ENCODE results near the gene COQ2.
"Not testable (repeated sequence)": the region's sequence is repeated elsewhere in the genome, so short reads cannot be mapped to it uniquely, and the experiment has no call there.

COQ2 gene, protein sequence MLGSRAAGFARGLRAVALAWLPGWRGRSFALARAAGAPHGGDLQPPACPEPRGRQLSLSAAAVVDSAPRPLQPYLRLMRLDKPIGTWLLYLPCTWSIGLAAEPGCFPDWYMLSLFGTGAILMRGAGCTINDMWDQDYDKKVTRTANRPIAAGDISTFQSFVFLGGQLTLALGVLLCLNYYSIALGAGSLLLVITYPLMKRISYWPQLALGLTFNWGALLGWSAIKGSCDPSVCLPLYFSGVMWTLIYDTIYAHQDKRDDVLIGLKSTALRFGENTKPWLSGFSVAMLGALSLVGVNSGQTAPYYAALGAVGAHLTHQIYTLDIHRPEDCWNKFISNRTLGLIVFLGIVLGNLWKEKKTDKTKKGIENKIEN

DNA sequence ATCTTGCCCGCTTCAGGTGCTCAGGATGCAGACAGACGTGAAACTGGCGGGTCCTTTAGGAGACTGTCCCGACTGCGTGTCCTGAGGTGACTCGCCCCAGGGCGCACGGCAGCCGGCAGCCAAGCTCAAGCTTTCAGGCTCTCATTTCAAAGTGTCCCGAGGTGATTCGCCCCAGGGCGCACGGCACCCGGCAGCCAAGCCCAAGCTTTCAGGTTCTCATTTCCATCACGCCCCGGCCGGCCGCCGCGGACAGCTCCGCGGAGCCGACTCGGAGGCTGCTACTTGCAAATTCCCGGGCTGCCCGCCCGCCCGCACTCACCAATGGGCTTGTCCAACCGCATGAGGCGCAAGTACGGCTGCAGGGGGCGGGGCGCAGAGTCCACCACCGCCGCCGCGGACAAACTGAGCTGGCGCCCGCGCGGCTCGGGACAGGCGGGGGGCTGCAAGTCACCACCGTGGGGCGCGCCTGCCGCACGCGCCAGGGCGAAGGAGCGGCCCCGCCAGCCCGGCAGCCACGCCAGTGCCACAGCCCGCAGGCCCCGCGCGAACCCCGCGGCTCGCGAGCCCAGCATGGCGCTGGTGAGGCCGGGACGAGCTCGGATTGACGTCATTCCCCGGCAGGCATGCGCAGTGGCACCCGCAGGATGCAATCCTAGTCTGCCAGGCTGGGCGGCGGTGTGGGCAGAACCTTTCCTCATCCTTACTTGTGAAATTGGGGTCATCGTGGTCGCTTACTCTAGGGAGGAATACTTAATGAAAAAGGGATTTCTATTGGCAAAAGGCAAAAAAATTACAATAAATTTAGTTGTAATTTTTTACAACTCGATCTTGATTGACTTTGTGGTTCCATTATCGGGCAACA is at the start of gene COQ2:
Gene COQ2 (minus strand): TSS at position 606 of the 862 bp plus-strand sequence. CDS start 34 bp downstream, at position 572.
- peak; percentile 94 for DNase-seq

DNA sequence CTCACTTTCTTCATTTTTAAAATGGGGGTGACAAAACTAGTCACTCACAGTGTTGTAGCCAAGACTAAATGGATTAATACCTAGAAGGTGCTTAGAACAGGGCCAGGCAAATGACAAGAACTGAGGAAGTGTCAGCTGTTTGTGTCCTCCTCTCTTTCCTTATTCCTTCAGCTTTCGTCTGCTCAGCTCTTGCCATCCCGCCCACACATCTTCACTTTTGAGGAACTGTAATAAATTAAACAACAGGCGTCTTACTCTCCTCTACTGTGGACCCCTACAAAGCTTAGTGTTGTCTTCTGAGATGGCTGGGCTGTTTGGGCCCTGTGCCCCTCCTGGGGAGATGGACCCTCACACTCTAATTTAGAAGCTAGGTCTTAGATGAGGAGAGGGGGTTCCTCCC is 47.4 kb upstream of the COQ2 start:
- no peak for DNase-seq

DNA sequence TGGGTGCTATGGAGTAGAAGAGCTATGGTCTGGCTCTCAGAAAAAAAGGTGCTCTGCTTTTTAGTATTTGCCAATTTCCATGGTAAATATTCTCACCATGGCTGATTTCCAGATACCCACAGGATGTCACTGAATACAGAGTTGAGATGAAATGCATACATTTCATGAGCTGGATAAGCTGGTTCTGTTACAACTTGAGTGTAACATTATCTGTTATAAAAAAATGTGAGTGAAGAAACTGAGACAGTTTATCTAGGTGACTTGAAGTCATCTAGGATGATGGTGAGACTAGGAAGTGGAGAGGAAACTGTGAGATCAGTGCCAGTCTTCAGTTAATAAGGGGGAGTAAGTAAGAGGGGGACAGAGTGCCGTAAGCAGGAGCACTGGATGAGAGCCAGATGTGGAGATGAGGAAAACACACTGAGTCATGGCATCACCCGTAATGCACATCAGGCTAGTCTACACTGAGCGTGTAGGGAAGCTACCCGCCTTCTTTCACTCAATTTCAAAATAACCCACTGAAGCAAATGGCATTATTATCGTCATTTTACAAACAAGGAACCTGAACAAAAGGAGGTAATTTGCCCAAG is 45.0 kb upstream of the COQ2 start:
- DNase-seq = no peak

DNA sequence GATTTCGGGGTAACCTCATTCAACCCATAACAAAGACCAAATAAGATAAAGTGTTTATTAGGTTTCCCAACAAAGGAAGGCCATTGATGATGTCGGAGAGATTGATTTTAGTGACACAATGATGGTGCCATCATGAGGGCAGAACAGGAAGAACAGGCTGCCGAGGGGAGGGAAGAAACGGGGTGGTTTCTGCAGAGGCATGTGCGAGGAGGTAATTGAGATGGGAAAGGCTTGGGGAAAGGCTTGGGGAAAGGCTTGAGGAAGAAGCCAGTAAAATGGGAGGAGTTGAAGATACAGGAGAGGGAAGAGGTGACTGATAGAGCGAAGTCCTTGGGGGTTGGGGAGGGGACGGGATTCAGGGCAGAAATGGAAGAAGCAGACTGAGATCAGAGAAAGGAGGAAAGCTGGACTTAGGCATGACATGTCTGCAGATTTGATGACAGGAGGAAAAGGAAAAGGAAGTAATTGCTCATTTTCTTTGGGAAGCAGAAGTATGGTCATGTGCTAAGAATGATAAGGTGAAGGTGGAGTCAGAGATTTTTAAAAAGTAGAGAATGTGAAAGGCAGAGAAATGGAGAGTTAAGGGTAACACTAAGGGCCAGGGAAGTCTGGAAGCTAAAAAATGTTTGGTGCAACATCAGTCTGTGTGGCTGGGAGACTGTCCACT is 44.1 kb upstream of the COQ2 start:
- DNase-seq = peak; percentile 9

DNA sequence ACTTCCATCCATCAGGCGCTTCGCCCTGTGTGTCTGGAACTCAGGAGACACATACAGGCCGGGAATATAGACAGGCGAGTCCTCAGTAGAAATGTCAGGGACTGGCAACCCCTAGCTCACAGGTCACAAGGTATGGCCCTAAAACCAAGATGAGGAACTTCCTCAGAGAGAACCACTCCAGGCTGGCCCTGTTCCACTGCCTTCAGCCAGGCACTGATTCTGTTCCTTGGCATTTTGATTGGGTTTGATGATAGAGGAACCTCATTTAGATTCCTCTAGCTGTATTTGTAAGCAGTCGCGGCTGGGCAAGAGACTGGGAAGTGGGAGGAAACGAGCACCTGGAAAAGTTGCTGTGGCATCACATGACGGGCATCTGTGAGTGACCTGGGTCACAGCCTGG is 41.9 kb upstream of the COQ2 start:
- no peak for DNase-seq

DNA sequence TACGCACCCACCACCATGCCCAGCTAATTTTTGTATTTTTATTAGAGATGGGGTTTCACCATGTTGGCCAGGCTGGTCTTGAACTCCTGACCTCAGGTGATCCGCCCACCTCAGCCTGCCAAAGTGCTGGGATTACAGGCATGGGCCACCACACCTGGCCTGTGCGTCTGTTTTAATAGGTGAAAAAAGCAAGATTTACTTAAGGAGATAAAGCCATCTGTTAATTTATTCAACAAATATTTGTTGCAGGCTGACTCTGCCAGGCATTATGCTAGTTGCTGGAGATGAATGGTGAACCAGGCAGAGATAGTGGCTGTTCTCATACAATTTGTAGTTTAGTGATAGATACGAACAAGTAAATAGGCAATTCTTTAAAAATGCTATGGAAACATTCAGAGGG is 40.7 kb upstream of the COQ2 start:
- not testable (repeated sequence) for DNase-seq

DNA sequence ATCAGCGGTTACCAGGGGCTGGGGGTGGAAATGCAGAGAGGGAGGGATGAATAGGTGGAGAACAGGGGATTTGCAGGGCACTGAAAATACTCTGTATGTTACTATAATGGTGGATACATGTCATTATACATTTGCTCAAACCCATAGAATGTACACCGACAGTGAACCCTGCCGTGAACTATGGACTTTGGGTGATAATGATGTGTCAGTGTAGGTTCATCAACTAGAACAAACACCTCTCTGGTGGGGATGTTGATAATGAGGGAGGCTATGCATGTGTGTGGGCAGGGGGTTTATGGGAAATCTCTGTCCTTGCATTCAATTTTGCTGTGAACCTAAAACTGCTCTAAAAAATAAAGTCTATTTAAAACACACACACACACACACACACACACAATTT is 38.5 kb upstream of the COQ2 start:
- no peak for DNase-seq

DNA sequence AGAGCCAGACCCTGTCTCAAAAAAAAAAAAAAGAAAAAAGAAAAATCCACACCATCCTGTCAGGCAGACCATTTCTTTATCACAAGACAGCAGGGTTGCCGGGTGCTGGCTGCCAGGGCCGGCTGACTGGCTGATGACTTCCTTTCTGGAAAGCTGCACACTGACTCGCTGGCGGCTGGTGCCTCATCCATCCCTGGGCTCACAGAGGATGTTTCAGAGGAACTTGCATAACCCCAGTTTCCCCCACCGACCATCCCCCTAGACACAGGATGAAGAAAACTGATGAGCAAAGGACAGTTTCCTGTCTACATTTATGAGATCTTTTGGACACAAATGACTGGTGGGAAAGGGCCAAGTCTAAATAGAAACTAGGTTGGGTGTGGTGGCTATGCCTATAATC is 36.0 kb upstream of the COQ2 start:
- DNase-seq = peak; percentile 70

DNA sequence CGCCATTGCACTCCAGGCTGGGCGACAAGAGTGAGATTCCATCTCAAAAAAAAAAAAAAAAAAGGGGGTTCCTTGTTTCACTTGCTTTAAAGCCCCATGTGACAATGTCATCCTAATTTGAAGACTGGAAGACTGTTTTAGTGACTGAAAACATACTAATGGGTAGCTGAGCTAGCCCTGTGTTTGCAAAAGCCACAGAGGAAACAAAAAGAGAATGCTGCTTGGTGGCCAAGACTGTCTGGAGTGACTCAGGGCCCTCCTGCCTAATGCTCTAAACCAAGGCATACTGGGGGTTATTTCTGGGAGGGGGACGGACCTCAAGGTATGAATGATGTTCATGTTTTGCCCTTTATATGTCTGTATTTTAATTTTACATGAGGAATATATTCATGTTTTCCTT is 34.1 kb upstream of the COQ2 start:
- DNase-seq = no peak

DNA sequence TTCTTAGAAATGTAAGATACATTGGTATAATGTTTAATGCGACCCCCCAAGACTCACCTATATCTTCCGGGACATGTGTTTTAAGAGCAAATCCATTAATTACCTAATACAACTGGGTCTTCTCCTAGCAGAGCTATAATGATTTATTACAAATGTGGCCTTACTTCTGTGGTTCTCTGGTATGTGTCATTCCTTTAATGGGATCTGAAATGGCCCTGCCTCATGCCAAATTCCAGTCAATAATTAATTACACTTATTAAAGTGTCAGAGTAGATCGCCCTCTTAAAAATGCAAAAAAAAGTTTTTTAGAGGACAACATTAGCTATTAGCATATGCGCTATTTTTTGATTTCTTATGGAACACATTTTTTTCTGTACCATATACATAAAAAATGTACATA is 33.1 kb upstream of the COQ2 start:
- DNase-seq = no peak

DNA sequence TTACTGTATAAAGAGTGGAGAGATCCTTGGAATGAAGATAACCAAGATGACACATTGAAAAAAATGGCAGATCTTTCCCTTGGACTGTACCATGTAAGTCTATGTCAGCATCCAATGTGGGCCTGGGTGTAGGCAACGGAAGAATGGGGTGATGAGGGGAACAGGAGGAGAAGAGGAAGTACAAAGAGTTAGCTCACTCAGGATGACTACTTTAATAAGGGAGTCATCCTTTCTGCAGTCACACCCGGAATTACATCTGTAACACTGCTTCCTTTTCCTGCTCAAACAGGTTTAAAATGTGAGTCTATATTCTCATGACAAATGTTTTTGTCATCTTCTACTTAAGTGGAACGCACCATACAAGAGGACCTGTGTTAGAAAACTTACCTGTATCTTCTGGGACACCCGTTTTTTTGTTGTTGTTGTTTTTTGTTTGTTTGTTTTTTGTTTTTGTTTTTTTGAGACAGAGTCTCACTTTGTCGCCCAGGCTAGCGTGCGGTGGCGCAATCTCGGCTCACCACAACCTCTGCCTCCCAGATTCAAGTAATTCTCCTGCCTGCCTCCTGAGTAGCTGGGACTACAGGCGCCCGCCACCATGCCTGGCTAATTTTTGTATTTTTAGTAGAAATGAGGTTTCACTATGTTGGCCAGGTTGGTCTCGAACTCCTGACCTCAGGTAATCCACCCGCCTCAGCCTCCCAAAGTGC is 32.0 kb upstream of the COQ2 start:
- no peak for DNase-seq

DNA sequence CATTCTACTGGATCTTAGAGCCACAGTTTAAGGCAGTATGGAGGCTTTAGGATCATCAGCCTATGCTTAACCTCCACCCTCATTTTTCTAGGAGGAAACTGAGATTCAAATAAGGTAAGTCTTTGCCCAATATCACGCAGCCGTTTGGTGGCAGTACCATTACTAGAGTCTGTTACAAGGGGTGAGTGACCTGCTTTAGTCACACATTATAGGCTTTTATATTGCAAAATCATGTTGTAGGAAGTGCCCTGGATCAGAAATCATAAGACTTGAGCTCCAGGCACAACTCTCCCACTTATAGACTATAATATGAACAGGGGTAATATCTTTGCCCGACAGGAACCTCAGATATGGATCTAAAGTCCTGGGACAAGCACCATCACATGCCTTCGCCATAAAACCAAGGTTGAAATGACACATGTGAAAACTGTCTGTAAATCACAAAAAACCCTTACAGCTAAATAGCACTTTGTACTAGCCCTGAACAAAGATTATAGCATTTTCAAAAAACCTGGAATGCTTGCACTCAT is 30.8 kb upstream of the COQ2 start:
- DNase-seq = no peak

DNA sequence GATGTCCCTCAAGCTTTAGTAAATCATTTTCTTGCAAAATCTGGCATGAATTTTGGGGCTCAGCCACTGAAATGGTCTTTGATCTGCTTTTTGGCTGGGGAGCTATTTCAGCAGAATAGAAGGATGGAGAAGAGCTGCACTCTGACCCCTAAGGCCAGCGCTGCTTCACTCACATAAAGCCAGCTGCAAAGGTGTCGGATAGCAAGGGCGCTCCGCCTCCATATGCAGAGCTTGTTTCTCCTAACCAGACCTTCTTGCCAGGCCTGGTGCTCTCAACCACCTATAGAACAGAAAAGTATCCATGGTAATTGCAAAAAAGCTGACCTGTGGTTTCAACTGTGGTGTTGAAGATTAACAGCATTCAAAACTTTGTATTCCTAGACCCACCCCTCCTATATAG is 24.1 kb upstream of the COQ2 start:
- DNase-seq = no peak

DNA sequence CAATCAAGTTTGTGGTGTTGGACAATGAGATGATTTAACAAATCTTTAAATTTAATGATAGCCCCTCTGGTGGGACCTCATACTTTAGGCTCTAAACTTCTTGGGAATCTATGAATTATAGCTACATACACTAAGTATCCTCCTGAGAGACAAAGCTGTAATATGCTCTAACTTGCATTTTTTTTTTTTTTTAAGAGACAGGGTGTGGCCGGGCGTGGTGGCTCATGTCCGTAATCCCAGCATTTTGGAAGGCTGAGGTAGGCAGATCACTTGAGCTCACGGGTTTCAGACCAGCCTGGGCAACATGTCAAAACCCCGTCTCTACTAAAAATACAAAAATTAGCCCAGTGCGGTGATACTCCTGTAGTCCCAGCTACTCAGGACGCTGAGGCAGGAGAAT is 23.3 kb upstream of the COQ2 start:
- no peak for DNase-seq

DNA sequence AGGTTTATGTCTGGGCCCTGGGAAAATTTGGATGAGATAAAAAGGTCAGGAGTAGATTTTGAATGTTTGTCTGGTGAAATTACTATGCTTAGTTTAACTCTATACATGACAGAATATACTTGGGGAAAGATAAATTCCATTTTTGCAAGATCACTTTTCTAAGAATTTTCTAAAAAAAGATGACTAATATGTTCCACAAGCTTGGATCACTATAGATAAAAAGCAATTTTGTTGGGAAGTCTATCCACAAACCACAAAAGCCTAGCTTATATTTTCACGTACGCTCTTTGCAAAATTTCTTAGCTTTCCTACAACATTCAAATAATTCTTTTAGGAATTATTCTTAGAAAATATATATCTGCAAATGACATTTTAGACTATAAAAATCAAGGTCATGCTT is 20.6 kb upstream of the COQ2 start:
- no peak for DNase-seq

DNA sequence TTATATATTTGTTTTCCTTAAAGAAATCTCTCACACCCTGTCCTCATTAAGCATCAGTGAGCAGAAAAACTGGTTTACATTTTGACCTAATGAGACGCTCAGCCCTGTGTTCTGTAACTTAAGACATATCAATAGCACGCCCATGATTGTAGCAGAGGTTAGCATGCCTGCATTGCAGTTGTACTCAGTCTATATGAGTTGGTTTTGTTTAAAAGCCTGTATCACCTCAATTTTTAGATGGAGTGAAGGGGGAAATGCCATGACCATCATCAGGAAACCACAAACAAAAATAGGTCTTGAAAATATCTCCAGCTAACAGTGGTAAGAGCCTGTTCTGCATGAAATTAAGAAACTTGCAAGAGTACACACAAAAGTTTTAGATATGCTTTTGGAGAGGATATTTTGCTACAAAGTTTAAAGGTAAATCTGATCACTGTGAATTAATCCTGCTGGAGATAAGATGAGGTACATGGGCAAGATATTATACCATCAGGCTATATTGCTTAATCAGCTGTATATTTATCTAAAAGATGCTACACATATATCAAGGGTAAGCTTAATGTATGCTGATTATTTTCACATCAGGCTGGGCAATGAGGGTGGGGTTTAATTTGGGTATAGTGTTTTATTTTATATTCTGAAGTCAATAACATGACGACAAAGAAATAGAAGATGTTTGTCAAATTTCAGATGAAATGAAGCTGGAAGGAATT is 13.1 kb upstream of the COQ2 start:
- no peak for DNase-seq

DNA sequence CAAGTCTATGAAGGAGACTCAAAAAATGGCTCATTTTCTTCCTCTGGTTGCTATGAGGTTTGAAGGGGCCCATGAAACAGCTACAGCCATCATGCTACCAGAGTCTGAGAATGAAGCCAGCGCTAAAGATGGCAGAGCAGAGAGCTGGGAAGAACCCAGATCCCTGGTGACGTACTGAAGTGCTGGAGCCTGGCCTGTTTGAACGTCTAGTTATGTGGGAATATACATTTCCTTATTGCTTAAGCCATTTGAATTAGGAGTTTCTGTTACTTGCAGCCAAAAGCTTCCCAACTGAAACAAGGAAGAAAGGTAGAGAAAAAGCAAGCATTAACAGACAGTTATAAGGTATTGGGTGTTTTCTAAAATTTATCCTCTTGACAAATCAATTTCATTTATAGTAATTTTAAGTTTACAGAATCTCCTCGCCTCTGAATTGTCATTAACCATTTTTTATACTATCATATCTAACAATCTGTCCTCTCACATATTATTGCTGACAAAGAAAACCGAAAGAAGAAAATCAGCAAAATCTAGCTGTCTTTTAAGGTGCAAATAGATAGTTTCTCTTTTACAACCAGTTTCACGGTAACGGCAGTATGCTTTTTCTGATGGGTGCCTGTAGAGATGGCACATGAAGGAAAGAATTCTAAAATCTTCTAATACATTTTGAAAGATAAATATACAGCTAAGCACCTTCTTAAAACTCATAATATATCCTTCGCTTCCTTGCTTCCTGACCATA is 8.9 kb upstream of the COQ2 start:
- DNase-seq = no peak

DNA sequence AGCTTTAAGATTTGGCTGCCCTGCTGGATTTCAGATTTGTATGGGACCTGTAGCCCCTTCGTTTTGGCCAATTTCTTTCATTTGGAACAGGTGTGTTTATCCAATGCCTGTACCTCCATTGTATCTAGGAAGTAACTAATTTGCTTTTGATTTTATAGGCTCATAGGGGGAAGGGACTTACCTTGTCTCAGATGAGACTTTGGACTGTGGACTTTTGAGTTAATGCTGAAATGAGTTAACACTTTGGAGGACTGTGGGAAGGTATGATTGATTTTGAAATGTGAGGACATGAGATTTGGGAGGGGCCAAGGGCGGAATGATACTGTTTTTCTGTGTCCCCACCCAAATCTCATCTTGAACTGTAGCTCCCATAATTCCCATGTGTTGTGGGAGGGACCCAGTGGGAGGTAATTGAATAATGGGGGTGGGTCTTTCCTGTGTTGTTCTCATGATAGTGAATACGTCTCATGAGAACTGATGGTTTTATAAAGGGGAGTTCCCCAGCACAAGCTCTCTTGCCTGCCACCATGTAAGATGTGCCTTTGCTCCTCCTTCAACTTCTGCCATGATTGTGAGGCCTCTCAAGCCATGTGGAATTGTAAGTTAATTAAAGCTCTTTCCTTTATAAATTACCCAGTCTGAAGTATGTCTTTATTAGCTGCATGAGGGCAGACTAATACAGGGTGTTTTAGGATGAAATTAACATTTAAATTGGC is 5.6 kb upstream of the COQ2 start:
- not testable (repeated sequence) for DNase-seq

DNA sequence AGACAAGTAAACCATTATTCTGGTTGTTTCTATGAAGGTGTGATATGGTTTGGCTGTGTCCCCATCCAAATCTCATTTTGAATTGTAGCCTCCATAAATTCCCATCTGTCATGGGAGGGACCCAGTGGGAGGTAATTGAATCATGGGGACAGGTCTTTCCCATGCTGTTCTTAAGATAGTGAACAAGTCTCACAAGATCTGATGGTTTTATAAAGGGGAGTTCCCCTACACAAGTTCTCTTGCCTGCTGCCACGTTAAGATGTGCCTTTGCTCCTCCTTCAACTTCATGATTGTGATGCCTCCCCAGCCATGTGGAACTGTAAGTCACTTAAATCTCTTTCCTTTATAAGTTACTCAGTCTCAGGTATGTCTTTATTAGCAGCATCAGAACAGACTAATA is 3.8 kb upstream of the COQ2 start:
- not testable (repeated sequence) for DNase-seq

DNA sequence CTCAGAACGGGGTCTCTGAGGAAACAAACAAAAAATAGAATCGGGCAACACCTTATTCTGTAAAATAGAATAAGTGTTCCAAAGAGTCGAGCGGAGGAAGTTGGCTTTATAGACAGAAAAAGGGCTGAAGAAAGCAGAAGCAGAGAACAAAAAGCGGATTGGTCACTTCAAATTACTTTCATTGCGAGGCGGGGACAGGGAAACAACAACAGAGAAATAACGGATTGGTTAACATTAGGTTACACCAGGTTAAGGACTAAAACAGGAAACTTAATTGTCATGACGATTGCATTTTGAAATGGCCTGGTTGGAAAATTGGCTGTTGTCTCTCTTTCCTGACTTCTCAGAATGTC is 433 bp upstream of the COQ2 start:
- peak; percentile 50 for DNase-seq

Data from EL (cell line).